H9 (cell line): ENCODE data around the gene ANGPTL8. TPM values are rescaled to one million over a fixed set of nuclear protein-coding genes. Genes with fewer than 3 reads are reported as not detected.

Experiments
- DNase-seq: peaks from one replicate; pipeline ENCODE4 v3.0.0-alpha.2; 2017
- H2AFZ ChIP-seq: one replicate; pipeline ENCODE4 v1.6.1; 2013; ENCODE audit warnings: mild to moderate bottlenecking, low read length, control low read depth, moderate library complexity
- H2AK5ac ChIP-seq: 2 replicates; pipeline ENCODE4 v1.6.1; 2013; ENCODE audit warnings: low read length, control low read depth, mixed read lengths; ENCODE audit not compliant: insufficient read length
- H2BK120ac ChIP-seq: one replicate; pipeline ENCODE4 v1.6.1; 2013; ENCODE audit warnings: low read depth, mild to moderate bottlenecking, low read length, control low read depth, inconsistent platforms; ENCODE audit not compliant: poor library complexity, severe bottlenecking
- H2BK12ac ChIP-seq: 2 replicates; pipeline ENCODE4 v1.6.1; 2013; ENCODE audit warnings: low read length, control low read depth, mixed read lengths, low read depth; ENCODE audit not compliant: insufficient read length
- H2BK15ac ChIP-seq: 2 replicates; pipeline ENCODE4 v1.6.1; 2013; ENCODE audit warnings: low read depth, low read length, control low read depth
- H2BK20ac ChIP-seq: one replicate; pipeline ENCODE4 v1.6.1; 2013; ENCODE audit warnings: low read depth, mild to moderate bottlenecking, low read length, control low read depth, inconsistent platforms; ENCODE audit not compliant: poor library complexity, severe bottlenecking
- H2BK5ac ChIP-seq: 2 replicates; pipeline ENCODE4 v1.6.1; 2013; ENCODE audit warnings: low read length, control low read depth, mixed read lengths; ENCODE audit not compliant: insufficient read length
- H3K14ac ChIP-seq: 2 replicates; pipeline ENCODE4 v1.6.1; 2013; ENCODE audit warnings: low read length, control low read depth; ENCODE audit not compliant: insufficient read depth
- H3K18ac ChIP-seq: 2 replicates; pipeline ENCODE4 v1.6.1; 2013; ENCODE audit warnings: low read depth, mild to moderate bottlenecking, mixed read lengths, low read length, control low read depth; ENCODE audit not compliant: insufficient read length
- H3K23ac ChIP-seq: 2 replicates; pipeline ENCODE4 v1.6.1; 2013; ENCODE audit warnings: low read length, control low read depth, mixed read lengths, low read depth; ENCODE audit not compliant: insufficient read length
- H3K23me2 ChIP-seq: 2 replicates; pipeline ENCODE4 v1.6.1; 2013; ENCODE audit warnings: low read depth, mild to moderate bottlenecking, mixed read lengths, low read length, control low read depth; ENCODE audit not compliant: insufficient read length, poor library complexity, severe bottlenecking
- H3K27ac ChIP-seq: 2 replicates; pipeline ENCODE4 v1.5.1; 2013; ENCODE audit warnings: low read length, control low read depth, mixed read lengths, low read depth; ENCODE audit not compliant: insufficient read length
- H3K27me3 ChIP-seq: 2 replicates; pipeline ENCODE4 v1.6.1; 2013; ENCODE audit warnings: low read length, control low read depth, inconsistent platforms; ENCODE audit not compliant: insufficient read depth
- H3K4ac ChIP-seq: 2 replicates; pipeline ENCODE4 v1.6.1; 2013; ENCODE audit warnings: low read depth, mild to moderate bottlenecking, control low read depth, inconsistent platforms, low read length, moderate library complexity
- H3K4me1 ChIP-seq: 2 replicates; pipeline ENCODE4 v1.6.1; 2013; ENCODE audit warnings: low read length, control low read depth, inconsistent platforms; ENCODE audit not compliant: insufficient read depth
- H3K4me2 ChIP-seq: 2 replicates; pipeline ENCODE4 v1.6.1; 2013; ENCODE audit warnings: low read length, control low read depth, mixed read lengths; ENCODE audit not compliant: insufficient read length, insufficient read depth
- H3K56ac ChIP-seq: 2 replicates; pipeline ENCODE4 v1.6.1; 2013; ENCODE audit warnings: low read depth, mild to moderate bottlenecking, mixed read lengths, low read length, control low read depth; ENCODE audit not compliant: insufficient read length
- H3K79me1 ChIP-seq: 2 replicates; pipeline ENCODE4 v1.6.1; 2013; ENCODE audit warnings: low read depth, mild to moderate bottlenecking, moderate library complexity, low read length, control low read depth, inconsistent platforms; ENCODE audit not compliant: insufficient read depth, poor library complexity, severe bottlenecking
- H3K79me2 ChIP-seq: 2 replicates; pipeline ENCODE4 v1.6.1; 2013; ENCODE audit warnings: low read length, control low read depth, inconsistent platforms; ENCODE audit not compliant: insufficient read depth
- H3K9ac ChIP-seq: 2 replicates; pipeline ENCODE4 v1.6.1; 2013; ENCODE audit warnings: low read length, control low read depth, mixed read lengths; ENCODE audit not compliant: insufficient read length; ENCODE audit errors: extremely low read depth
- H3K9me3 ChIP-seq: one replicate; pipeline ENCODE4 v1.6.1; 2013; ENCODE audit warnings: low read depth, low read length, inconsistent platforms; ENCODE audit not compliant: control insufficient read depth
- H3T11ph ChIP-seq: one replicate; pipeline ENCODE4 v1.6.1; 2013; ENCODE audit warnings: mild to moderate bottlenecking, low read length, control low read depth, inconsistent platforms
- H4K20me1 ChIP-seq: one replicate; pipeline ENCODE4 v1.6.1; 2013; ENCODE audit not compliant: control insufficient read depth, insufficient read length, insufficient read depth
- H4K5ac ChIP-seq: 2 replicates; pipeline ENCODE4 v1.6.1; 2013; ENCODE audit warnings: low read depth, mild to moderate bottlenecking, mixed read lengths, low read length, control low read depth; ENCODE audit not compliant: insufficient read length
- H4K8ac ChIP-seq: replicated peaks from 2 replicates; pipeline ENCODE4 v1.6.1; 2013; ENCODE audit warnings: low read length, control low read depth, mixed read lengths, low read depth; ENCODE audit not compliant: insufficient read length
- H4K91ac ChIP-seq: 2 replicates; pipeline ENCODE4 v1.6.1; 2013; ENCODE audit warnings: low read depth, mild to moderate bottlenecking, moderate library complexity, mixed read lengths, low read length, control low read depth; ENCODE audit not compliant: insufficient read length
- H3K27ac Mint-ChIP-seq, 3 experiments: 2 replicates in 2 of 3; 3 replicates in 1 of 3; pipeline ENCODE4 v1.8.0; 2020 to 2021; ENCODE audit warnings: mixed read lengths in 3 of 3, mild to moderate bottlenecking in 1 of 3, moderate library complexity in 1 of 3
- H3K27me3 Mint-ChIP-seq: 2 replicates; pipeline ENCODE4 v1.8.0; 2021; ENCODE audit warnings: low read depth, mild to moderate bottlenecking, moderate library complexity, mixed read lengths
- H3K36me3 Mint-ChIP-seq, 3 experiments: 2 replicates in 2 of 3; 3 replicates in 1 of 3; pipeline ENCODE4 v1.8.0; 2020 to 2021; ENCODE audit warnings: low read depth in 3 of 3, mixed read lengths in 3 of 3; ENCODE audit not compliant: insufficient read depth in 1 of 3
- H3K4me1 Mint-ChIP-seq, 2 experiments: 2 replicates each; pipeline ENCODE4 v1.8.0; 2020; ENCODE audit warnings: mixed read lengths in 2 of 2
- H3K4me3 Mint-ChIP-seq, 2 experiments: 2 replicates in 1 of 2; 3 replicates in 1 of 2; pipeline ENCODE4 v1.8.0; 2020 to 2021; ENCODE audit warnings: mild to moderate bottlenecking in 2 of 2, mixed read lengths in 2 of 2, moderate library complexity in 1 of 2
- H3K9me3 Mint-ChIP-seq, 2 experiments: 2 replicates in 1 of 2; 3 replicates in 1 of 2; pipeline ENCODE4 v1.8.0; 2020; ENCODE audit warnings: mild to moderate bottlenecking in 2 of 2, mixed read lengths in 2 of 2, moderate library complexity in 1 of 2
- WGBS: extraction: QIAGEN DNeasy Blood & Tissue Kit; methylation state at CpG from one replicate; pipeline ENCODE4 v1.1.7; 2013; ENCODE audit warnings: missing lambda C conversion rate, low lambda C conversion rate, mixed read lengths; ENCODE audit not compliant: insufficient read length; ENCODE audit errors: extremely low coverage; 5-methylcytosine and 5-hydroxymethylcytosine counted together
- total RNA-seq: library from RNA; stranded (reverse); gene quantifications from 2 replicates; pipeline ENCODE4 v1.2.1, GENCODE V29; 2021
- TF ChIP-seq, protein P1 (sequence below): fragments of 200-600 bp; sonication (generic); conservative IDR thresholded peaks from 3 replicates; pipeline ENCODE4 v1.8.0; 2021; ENCODE audit warnings: antibody characterized with exemption, mild to moderate bottlenecking

ANGPTL8 gene
- total RNA-seq, 1 experiment from 2014 or later = not detected

- H3K4me2 ChIP-seq = no peak overlapping the region
- H2BK5ac ChIP-seq = no peak overlapping the region
- no peak overlapping the region for H3K14ac ChIP-seq
- no peak overlapping the region for H4K5ac ChIP-seq
- no peaks in the 10 kb centered on the region for H3K79me1 ChIP-seq
- no peak overlapping the region for H3K56ac ChIP-seq
- no peaks in the 10 kb centered on the region for H3K27me3 ChIP-seq
- TF ChIP-seq, protein P1, sequence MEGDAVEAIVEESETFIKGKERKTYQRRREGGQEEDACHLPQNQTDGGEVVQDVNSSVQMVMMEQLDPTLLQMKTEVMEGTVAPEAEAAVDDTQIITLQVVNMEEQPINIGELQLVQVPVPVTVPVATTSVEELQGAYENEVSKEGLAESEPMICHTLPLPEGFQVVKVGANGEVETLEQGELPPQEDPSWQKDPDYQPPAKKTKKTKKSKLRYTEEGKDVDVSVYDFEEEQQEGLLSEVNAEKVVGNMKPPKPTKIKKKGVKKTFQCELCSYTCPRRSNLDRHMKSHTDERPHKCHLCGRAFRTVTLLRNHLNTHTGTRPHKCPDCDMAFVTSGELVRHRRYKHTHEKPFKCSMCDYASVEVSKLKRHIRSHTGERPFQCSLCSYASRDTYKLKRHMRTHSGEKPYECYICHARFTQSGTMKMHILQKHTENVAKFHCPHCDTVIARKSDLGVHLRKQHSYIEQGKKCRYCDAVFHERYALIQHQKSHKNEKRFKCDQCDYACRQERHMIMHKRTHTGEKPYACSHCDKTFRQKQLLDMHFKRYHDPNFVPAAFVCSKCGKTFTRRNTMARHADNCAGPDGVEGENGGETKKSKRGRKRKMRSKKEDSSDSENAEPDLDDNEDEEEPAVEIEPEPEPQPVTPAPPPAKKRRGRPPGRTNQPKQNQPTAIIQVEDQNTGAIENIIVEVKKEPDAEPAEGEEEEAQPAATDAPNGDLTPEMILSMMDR = no peak
- no peak overlapping the region for H2BK12ac ChIP-seq
- WGBS = no CpG with 5 or more reads among the region's 38 CpGs
- H4K91ac ChIP-seq = no peak overlapping the region
- no peak overlapping the region for H2BK120ac ChIP-seq
- Mint-ChIP-seq H3K27me3 (no peaks in the 10 kb centered on the region), H3K9me3 (no peaks in the 10 kb centered on the region), H3K27ac (no peak overlapping the region), H3K36me3 (peaks cover 7 to 40% (median 32%) of the 10 kb centered on the region in 3 experiments; a peak in 6 of 7 replicates), H3K4me1 (0 out of 4 replicates have a peak, but pooled peaks cover 0 to 3% of the 10 kb centered on the region in 2 experiments), H3K4me3 (no peak overlapping the region; a peak in 1 of 5 replicates)
- H3K4ac ChIP-seq = no peak overlapping the region
- no peak overlapping the region for H3K27ac ChIP-seq
- no peaks in the 10 kb centered on the region for H3K4me1 ChIP-seq
- H2BK20ac ChIP-seq = no peak overlapping the region
- H3K79me2 ChIP-seq = no peaks in the 10 kb centered on the region
- H3K9ac ChIP-seq = no peak overlapping the region
- no peaks in the 10 kb centered on the region for H3K23me2 ChIP-seq
- no peak overlapping the region for H2AFZ ChIP-seq
- H2BK15ac ChIP-seq = no peak overlapping the region
- peak; percentile 24 for DNase-seq
- H4K8ac ChIP-seq = no peak overlapping the region
- H3K18ac ChIP-seq = no peak overlapping the region
- H3K9me3 ChIP-seq = no peaks in the 10 kb centered on the region
- H2AK5ac ChIP-seq = no peak overlapping the region
- no peak overlapping the region for H3K23ac ChIP-seq
- H4K20me1 ChIP-seq = no peaks in the 10 kb centered on the region
- no peak overlapping the region for H3T11ph ChIP-seq
These were observed 30.6 kb upstream of the ANGPTL8 start for GRCh38 chr19:11208561-11209471.
